Epithelial cell of proximal tubule (primary cell): ENCODE results near the gene SARNP. TPM values are rescaled to one million over a fixed set of nuclear protein-coding genes. Genes with fewer than 3 reads are reported as not detected.
A peak's percentile ranks its signal among the peaks of the same experiment; 100 is the strongest.

Experiments used
- DNase-seq: peaks from one replicate; pipeline ENCODE4 v3.0.0-alpha.2; 2011; ENCODE audit warnings: low read depth
- H3K4me3 ChIP-seq: 2 replicates; pipeline ENCODE4 v1.5.1; 2011; ENCODE audit warnings: low read depth, mild to moderate bottlenecking, low read length
- total RNA-seq: library from RNA; depleted of rRNA; stranded (reverse); fragments of >200 nt; gene quantifications from 2 replicates; pipeline ENCODE4 v1.2.3, GENCODE V29; 2015
- TF ChIP-seq, protein P1 (sequence below): conservative IDR thresholded peaks from 2 replicates; pipeline ENCODE4 v1.5.1; 2012; ENCODE audit warnings: low read depth, mild to moderate bottlenecking, low read length

SARNP gene
- total RNA-seq, 1 donor from 2014 or later: 203 TPM

- no peak for DNase-seq
- TF ChIP-seq, protein P1, sequence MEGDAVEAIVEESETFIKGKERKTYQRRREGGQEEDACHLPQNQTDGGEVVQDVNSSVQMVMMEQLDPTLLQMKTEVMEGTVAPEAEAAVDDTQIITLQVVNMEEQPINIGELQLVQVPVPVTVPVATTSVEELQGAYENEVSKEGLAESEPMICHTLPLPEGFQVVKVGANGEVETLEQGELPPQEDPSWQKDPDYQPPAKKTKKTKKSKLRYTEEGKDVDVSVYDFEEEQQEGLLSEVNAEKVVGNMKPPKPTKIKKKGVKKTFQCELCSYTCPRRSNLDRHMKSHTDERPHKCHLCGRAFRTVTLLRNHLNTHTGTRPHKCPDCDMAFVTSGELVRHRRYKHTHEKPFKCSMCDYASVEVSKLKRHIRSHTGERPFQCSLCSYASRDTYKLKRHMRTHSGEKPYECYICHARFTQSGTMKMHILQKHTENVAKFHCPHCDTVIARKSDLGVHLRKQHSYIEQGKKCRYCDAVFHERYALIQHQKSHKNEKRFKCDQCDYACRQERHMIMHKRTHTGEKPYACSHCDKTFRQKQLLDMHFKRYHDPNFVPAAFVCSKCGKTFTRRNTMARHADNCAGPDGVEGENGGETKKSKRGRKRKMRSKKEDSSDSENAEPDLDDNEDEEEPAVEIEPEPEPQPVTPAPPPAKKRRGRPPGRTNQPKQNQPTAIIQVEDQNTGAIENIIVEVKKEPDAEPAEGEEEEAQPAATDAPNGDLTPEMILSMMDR: no peak
- H3K4me3 ChIP-seq: no peak overlapping the region
These were observed 8.2 kb downstream of the SARNP start for GRCh38 chr12:55809274-55809673.

- TF ChIP-seq, protein P1: no peak
- DNase-seq: no peak
- H3K4me3 ChIP-seq: no peak overlapping the region
These were observed 10.5 kb downstream of the SARNP start for GRCh38 chr12:55806982-55807381.

DNA sequence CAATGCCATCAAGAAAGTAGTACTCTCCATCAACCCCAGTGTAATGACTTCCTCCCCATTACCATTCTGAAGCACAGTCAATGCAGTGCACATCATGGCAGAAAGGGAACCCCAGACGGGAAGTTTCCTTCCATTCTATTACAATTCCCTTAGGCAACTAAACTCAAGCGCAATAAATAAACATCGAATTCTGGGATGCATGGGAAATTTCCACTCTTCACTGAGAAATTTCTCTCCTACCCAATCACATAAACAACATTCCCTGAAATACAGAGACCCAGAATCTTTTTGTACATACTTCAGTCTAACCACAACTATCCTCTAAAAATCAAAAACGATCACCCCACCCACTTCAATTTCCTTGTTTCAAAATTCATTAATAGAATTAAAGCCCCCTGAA is 20.0 kb downstream of the SARNP start:
- no peak for DNase-seq
- TF ChIP-seq, protein P1: no peak
- no peak overlapping the region for H3K4me3 ChIP-seq

GRCh38 chr12:55797068-55797467 is 20.5 kb downstream of the SARNP start:
- no peak overlapping the region for H3K4me3 ChIP-seq
- TF ChIP-seq, protein P1: peak; percentile 61
- no peak for DNase-seq

- TF ChIP-seq, protein P1: no peak
- DNase-seq: no peak
These were observed 21.6 kb downstream of the SARNP start for GRCh38 chr12:55795950-55796349.

GRCh38 chr12:55789893-55790292 is 27.6 kb downstream of the SARNP start:
- DNase-seq: no peak
- TF ChIP-seq, protein P1: no peak
- H3K4me3 ChIP-seq: no peak overlapping the region

More at GRCh38 chr12:55795950-55796349, 21.6 kb downstream of the SARNP start:
- H3K4me3 ChIP-seq: no peak overlapping the region

GRCh38 chr12:55789171-55789570 is 28.4 kb downstream of the SARNP start:
- no peak for DNase-seq
- TF ChIP-seq, protein P1: no peak
- H3K4me3 ChIP-seq: no peak overlapping the region
